Body of pancreas (tissue), 4 donors: ENCODE results near the gene MDFIC2.

Source experiments
- CTCF ChIP-seq, 7 experiments: fragments of 450-650 bp in 4 of 7; fragments of 200-600 bp in 3 of 7; sonication (generic) in 3 of 7; IDR thresholded peaks; one replicate each; pipeline ENCODE4 v1.5.1; 2016 to 2019; ENCODE audit warnings: antibody characterized with exemption in 7 of 7
- POLR2A ChIP-seq, 3 donors: fragments of 450-650 bp; IDR thresholded peaks; one replicate each; pipeline ENCODE4 v1.6.1; 2016; ENCODE audit warnings: antibody characterized with exemption in 3 of 3, mild to moderate bottlenecking in 2 of 3

- TF ChIP-seq CTCF (IDR thresholded peaks at IDR 0.05) = no peak
- TF ChIP-seq POLR2A (IDR thresholded peaks at IDR 0.05) = no peak
Observed at GRCh38 chr3:70250492-70250891, 61.9 kb downstream of the MDFIC2 start.
